HUES48 (cell line): ENCODE results near the gene LDLRAD4.
"Not testable (repeated sequence)": the region's sequence is repeated elsewhere in the genome, so short reads cannot be mapped to it uniquely, and the experiment has no call there.

ENCODE experiments used
- H3K27ac ChIP-seq: one replicate; pipeline ENCODE4 v1.7.0; 2013; ENCODE audit warnings: low read depth, low read length, inconsistent platforms
- H3K27me3 ChIP-seq: 2 replicates; pipeline ENCODE4 v1.6.1; 2013; ENCODE audit warnings: mild to moderate bottlenecking, low read length; ENCODE audit not compliant: control insufficient read depth, insufficient read depth
- H3K36me3 ChIP-seq: 2 replicates; pipeline ENCODE4 v1.6.1; 2013; ENCODE audit warnings: low read length; ENCODE audit not compliant: control insufficient read depth, insufficient read depth
- H3K4me1 ChIP-seq: 2 replicates; pipeline ENCODE4 v1.6.1; 2013; ENCODE audit warnings: mild to moderate bottlenecking, low read length; ENCODE audit not compliant: control insufficient read depth, insufficient read depth
- H3K4me3 ChIP-seq: 2 replicates; pipeline ENCODE4 v1.5.1; 2013; ENCODE audit warnings: mild to moderate bottlenecking, low read depth, low read length
- H3K9ac ChIP-seq: 2 replicates; pipeline ENCODE4 v1.6.1; 2013; ENCODE audit warnings: mild to moderate bottlenecking, low read depth, low read length, moderate library complexity
- H3K9me3 ChIP-seq: 2 replicates; pipeline ENCODE4 v1.6.1; 2013; ENCODE audit warnings: low read length; ENCODE audit not compliant: control insufficient read depth, insufficient read depth

Gene LDLRAD4

DNA sequence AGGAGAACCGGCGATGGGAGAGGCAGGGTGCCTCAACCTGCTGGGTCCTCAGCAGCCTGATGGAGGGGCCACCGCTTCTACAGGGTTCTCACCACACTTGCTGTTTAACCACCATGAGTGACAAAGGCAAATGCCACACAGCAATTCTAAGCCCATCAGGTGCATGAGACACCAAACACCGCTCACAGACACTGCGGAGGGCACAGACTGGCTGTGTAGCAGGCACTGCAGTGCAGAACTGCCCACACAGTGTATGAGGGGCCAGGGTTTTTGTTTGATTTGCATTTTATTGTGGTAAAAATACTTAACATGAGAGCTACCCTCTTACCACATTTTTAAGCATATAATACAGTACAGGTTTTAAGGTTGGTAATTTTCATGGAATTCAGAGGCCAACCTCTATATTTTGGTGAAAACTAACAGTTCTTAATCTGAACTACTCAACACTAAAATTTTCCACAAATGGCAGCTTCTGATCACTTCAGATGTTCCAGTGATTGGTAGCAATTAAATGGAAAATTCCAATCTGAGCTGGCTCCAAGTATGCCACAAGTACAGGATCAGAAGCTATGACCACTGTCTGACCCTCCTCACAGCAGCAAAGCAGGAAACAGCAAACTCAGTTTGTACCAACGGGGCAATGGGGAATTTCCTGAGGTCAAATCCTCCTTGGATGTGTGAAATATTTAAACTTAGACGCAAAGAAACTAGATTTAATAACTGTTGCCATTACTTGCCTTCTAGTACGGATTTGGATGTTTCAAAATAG is 440.1 kb downstream of the LDLRAD4 start:
- Histone ChIP-seq H3K27me3 (no peaks in the 10 kb centered on the region), H3K9ac (no peak overlapping the region), H3K4me1 (peaks cover 5% of the 10 kb centered on the region; the same call in 1 of the 2 replicates), H3K9me3 (no peaks in the 10 kb centered on the region), H3K4me3 (no peak overlapping the region), H3K36me3 (no peaks in the 10 kb centered on the region), H3K27ac (no peak overlapping the region)

DNA sequence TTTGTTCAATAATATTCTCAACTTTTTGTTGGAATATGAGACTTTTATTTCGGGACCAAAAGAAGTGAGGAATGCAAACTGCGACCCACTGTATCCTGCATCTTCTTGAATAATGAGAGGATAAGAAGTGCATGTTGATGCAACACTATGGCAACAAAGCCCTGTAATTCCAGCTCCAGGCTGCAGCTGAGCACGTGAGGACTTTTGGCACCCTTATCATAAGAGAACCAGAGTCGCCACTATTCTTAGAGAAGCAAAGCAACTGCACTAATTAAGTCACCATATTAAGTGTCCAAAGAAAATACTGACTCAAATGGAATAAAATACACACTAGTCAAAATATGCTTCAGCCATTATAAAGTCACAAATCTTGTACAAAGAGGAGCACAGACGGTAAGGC is 441.9 kb downstream of the LDLRAD4 start:
- no peak overlapping the region for H3K27ac ChIP-seq
- no peak overlapping the region for H3K9ac ChIP-seq
- no peaks in the 10 kb centered on the region for H3K4me1 ChIP-seq
- H3K27me3 ChIP-seq = no peaks in the 10 kb centered on the region
- 0 out of 2 replicates have a peak, but pooled peaks cover 2% of the 10 kb centered on the region for H3K36me3 ChIP-seq
- no peaks in the 10 kb centered on the region for H3K9me3 ChIP-seq
- no peak overlapping the region for H3K4me3 ChIP-seq

DNA sequence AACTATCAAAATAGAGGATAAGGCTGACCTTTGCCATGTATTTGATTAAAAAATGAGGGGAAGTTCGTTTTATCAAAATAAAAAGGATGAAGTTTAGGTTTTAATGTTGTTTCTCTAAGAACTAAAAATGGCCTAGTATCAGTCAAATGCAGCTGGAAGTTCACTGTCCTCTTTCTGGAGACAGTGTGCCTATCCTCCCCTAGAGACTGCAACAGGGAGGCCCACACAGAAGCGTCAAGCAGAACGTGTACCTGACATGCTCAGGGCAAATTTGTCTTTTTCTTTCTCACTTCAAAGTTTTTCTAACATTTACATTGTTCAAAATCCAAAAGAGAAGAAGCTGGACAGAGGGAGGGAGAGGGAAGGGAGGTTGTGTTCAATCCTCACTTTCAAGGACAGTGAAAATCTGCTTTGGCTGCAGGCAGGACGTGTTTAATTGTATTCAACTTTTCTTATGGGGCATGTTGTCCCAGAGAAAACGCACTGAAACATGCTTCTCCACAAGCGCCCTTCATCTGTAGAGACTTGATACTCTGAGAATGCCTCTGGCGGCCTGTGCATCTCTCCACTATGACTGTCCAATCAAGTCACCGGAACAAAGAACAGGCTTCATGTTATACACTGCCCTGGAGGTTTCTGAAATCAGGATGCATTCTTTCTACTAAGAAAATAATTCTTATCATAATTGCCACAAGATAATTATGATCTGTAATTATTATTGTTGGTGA is 442.7 kb downstream of the LDLRAD4 start:
- H3K4me1 ChIP-seq = no peaks in the 10 kb centered on the region
- no peak overlapping the region for H3K9ac ChIP-seq
- H3K36me3 ChIP-seq = peaks cover 9% of the 10 kb centered on the region
- H3K4me3 ChIP-seq = no peak overlapping the region
- H3K27me3 ChIP-seq = no peaks in the 10 kb centered on the region
- H3K9me3 ChIP-seq = no peaks in the 10 kb centered on the region
- no peak overlapping the region for H3K27ac ChIP-seq

DNA sequence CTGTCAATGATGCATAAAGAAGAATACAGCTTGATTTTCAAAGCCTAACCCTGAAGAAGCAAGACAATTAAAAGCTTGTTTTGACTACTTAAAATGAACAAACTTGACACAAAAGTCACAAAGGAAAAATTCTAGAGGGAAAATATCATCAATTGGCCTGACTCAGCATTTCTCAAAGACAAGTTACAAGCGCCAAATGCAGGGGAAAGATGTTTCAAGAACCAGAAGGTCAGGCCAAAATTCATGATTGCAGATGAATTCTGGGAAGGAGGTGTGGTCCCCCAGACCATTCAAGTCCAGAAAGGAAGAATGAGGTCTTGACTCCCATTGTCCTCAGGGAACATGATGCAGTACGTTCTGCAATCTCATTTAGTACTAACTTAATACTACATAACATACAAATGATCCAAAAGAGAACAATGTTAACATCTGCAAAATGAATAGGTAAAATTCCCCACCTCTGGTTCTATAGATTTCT is 443.3 kb downstream of the LDLRAD4 start:
- peaks cover 13% of the 10 kb centered on the region for H3K36me3 ChIP-seq
- no peaks in the 10 kb centered on the region for H3K4me1 ChIP-seq
- no peaks in the 10 kb centered on the region for H3K9me3 ChIP-seq
- H3K27me3 ChIP-seq = no peaks in the 10 kb centered on the region
- H3K4me3 ChIP-seq = no peak overlapping the region
- H3K27ac ChIP-seq = no peak overlapping the region
- no peak overlapping the region for H3K9ac ChIP-seq

DNA sequence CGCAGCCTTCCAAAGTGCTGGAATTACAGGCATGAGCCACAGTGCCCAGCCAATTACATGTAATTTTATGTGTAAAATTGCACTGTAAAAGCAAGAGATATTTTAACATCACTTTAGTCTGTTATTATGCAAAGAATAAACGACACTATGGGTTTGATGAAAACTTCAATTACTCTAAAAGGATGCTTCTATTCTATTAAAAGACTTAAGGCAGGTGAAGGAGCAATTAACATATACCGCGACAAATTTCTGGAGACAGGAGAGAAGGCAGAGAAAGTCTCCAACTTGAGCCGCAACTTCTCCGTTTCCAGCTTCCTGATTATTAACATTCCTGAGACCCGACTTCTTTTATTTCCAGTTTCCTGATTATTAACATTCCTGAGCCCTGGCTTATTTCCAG is 454.1 kb downstream of the LDLRAD4 start:
- no peak overlapping the region for H3K9ac ChIP-seq
- no peak overlapping the region for H3K27ac ChIP-seq
- H3K9me3 ChIP-seq = peaks cover 20% of the 10 kb centered on the region
- no peaks in the 10 kb centered on the region for H3K27me3 ChIP-seq
- no peaks in the 10 kb centered on the region for H3K36me3 ChIP-seq
- H3K4me1 ChIP-seq = no peaks in the 10 kb centered on the region
- no peak overlapping the region for H3K4me3 ChIP-seq

DNA sequence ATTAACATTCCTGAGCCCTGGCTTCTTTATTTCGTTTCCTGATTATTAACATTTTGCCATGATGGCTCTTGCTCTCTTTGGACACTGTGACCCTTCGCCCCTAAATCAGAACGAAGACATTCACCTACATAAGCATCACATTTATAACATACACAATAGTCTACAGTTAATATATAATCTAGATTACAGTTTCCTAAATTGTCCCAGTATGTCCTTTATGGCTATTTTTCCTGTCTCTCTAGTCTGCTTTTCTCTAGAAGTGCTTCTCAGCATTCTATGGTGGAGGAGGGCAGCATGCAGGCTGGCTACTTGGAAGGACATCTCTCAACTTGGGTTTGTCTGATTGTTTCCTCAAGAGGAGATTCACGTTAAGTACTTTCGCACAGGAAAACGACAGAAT is 457.9 kb downstream of the LDLRAD4 start:
- no peak overlapping the region for H3K9ac ChIP-seq
- H3K27ac ChIP-seq = no peak overlapping the region
- H3K36me3 ChIP-seq = no peaks in the 10 kb centered on the region
- no peaks in the 10 kb centered on the region for H3K27me3 ChIP-seq
- no peak overlapping the region for H3K4me3 ChIP-seq
- no peaks in the 10 kb centered on the region for H3K4me1 ChIP-seq
- peaks cover 22% of the 10 kb centered on the region for H3K9me3 ChIP-seq

DNA sequence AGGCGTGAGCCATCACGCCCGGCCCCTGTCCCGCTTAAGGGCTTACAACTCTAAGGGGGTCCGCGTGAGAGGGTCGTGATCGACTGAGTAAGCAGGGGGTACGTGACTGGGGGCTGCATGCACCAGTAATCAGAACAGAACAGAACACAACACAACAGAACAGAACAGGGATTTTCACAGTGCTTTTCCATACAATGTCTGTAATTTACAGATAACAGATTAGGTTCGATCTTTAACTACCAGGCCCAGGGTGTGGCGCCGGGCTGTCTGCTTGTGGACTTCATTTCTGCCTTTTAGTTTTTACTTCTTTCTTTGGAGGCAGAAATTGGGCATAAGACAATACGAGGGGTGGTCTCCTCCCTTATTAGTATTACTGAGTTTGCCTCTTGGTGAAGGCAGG is 458.8 kb downstream of the LDLRAD4 start:
- H3K4me1 ChIP-seq, H3K27me3 ChIP-seq, H3K4me3 ChIP-seq, H3K27ac ChIP-seq, H3K9ac ChIP-seq, H3K36me3 ChIP-seq: not testable (repeated sequence)
- H3K9me3 ChIP-seq = peaks cover 21% of the 10 kb centered on the region

DNA sequence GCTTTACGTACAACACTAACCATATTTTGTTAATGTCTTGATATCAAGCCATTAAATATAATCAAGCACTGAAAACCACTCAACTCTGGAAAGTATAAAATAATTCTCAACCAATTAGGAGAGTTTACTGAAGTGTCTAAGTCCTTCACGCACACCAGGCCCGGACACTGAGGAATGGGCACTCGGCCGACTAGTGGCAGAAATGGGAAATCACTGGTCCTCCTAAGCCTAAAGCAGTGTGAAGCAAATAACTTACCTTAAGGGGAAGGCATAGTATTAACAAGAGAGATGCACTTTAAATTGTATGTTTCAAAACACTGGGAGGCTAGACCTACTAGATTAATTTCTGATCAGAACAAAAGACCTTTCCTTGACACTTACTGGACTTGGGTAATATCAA is 462.1 kb downstream of the LDLRAD4 start:
- no peaks in the 10 kb centered on the region for H3K27me3 ChIP-seq
- no peak overlapping the region for H3K9ac ChIP-seq
- H3K4me1 ChIP-seq = no peaks in the 10 kb centered on the region
- H3K36me3 ChIP-seq = no peaks in the 10 kb centered on the region
- H3K9me3 ChIP-seq = peaks cover 15% of the 10 kb centered on the region
- no peak overlapping the region for H3K27ac ChIP-seq
- no peak overlapping the region for H3K4me3 ChIP-seq

DNA sequence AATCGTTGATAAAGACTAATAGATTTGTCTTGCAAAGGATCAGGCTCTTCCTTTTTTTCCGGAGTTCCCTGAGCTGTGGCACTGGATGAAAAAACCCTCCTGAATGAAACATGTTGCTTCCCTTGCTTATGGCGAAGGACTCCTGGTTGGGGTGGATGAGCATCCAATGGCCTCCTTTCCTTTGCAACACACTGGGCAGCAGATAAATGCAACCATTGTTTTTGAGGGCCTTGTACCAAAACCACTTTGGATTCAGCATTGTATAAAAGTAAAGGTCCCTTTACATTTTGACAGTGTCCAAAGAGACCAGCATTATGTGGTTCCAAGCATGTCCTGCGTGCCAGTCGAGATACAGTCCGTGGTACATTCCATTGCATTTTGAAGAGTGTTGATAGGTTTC is 463.1 kb downstream of the LDLRAD4 start:
- H3K27me3 ChIP-seq = no peaks in the 10 kb centered on the region
- H3K27ac ChIP-seq = no peak overlapping the region
- peaks cover 9% of the 10 kb centered on the region for H3K9me3 ChIP-seq
- H3K4me3 ChIP-seq = no peak overlapping the region
- no peak overlapping the region for H3K9ac ChIP-seq
- no peaks in the 10 kb centered on the region for H3K36me3 ChIP-seq
- H3K4me1 ChIP-seq = no peaks in the 10 kb centered on the region

DNA sequence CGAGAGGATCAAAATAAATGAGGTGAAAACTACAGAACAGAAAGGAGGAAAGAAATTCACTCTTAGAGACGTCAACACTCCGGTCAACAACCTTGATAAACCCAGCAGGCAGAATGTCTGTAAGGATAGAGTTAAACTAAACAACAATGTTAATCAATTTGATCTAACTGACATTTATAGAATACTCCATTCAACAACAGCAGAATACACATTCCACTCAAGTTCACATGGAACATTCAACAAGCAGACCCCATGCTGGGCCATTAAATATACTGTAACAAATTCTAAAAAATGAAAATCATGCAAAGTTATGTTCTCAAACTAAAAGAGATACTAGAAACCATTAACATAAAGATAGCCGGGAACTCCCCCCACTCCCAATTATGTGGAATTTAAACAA is 466.0 kb downstream of the LDLRAD4 start:
- Histone ChIP-seq H3K36me3 (no peaks in the 10 kb centered on the region), H3K27me3 (no peaks in the 10 kb centered on the region), H3K9ac (no peak overlapping the region)

More for the DNA sequence above, 466.0 kb downstream of the LDLRAD4 start:
- H3K4me3 ChIP-seq = no peak overlapping the region
- H3K9me3 ChIP-seq = no peaks in the 10 kb centered on the region
- no peaks in the 10 kb centered on the region for H3K4me1 ChIP-seq
- H3K27ac ChIP-seq = no peak overlapping the region
